CMK (cell line): Measurements from ENCODE around the gene RBM42.

Experiments used
- DNase-seq: peaks from one replicate; pipeline ENCODE4 v3.0.0-alpha.2; 2010; ENCODE audit warnings: low read depth

RBM42 gene

GRCh38 chr19:35620001-35620400 is 8.8 kb upstream of the RBM42 start:
- no peak for DNase-seq

DNA sequence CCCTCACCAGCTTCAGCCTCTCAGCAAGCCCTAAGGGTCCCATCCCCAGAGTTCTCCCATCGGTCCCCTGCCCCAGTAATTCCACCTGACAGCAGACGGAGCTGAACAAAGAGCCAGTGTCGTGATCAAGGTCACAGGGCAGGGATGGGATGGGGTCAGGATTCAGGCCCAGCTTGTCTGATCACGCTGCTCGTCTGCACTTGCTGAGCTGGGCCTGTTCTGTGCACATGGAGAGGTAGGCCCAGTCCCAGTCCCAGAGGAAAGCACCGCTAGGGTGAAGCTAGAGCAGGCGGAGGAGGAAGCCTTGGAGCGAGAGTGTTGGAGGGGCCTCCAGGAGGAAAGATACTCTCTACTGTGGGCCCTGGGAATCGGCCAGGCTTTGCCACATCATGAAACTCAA is 7.1 kb upstream of the RBM42 start:
- no peak for DNase-seq

DNA sequence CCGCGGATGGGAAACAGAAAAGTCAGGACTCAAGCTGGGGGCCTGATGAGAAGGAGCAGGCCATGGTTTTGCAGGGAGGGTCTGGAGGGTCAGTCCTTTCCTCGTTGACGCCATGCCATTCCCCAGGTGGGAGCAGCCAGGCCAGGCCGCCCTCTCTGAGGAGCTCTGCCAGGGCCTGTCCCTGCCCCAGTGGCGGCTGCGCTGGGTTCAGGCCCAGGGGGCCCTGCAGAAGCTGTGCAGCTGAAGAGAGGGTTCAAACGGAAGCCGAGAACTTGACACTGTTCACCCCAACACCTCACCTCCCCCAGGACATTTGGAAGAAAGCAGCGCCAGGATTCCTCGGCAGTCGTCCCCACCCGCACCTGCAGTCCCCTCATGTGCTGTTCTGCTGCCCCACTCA is 6.1 kb upstream of the RBM42 start:
- DNase-seq, result no peak

GRCh38 chr19:35623327-35624010 is 5.4 kb upstream of the RBM42 start:
- DNase-seq, result no peak

GRCh38 chr19:35628264-35628564 is 622 bp upstream of the RBM42 start:
- DNase-seq, result no peak

- no peak for DNase-seq
These were observed 447 bp downstream of the RBM42 start for GRCh38 chr19:35629332-35629633.

- DNase-seq, result no peak
These were observed 5.0 kb downstream of the RBM42 start for GRCh38 chr19:35633727-35634440.

- no peak for DNase-seq
These were observed 7.8 kb downstream of the RBM42 start for GRCh38 chr19:35636651-35637050.

DNA sequence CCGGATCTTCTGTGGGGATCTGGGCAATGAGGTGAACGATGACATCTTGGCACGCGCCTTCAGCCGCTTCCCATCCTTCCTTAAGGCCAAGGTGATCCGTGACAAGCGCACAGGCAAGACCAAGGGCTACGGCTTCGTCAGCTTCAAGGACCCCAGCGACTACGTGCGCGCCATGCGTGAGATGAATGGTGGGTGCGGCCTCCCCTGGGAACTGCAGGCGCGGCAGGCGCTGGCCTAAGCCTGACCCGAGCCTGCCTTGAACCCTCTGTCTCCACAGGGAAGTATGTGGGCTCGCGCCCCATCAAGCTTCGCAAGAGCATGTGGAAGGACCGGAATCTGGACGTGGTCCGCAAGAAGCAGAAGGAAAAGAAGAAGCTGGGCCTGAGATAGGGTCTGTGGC is 8.3 kb downstream of the RBM42 start:
- no peak for DNase-seq

DNA sequence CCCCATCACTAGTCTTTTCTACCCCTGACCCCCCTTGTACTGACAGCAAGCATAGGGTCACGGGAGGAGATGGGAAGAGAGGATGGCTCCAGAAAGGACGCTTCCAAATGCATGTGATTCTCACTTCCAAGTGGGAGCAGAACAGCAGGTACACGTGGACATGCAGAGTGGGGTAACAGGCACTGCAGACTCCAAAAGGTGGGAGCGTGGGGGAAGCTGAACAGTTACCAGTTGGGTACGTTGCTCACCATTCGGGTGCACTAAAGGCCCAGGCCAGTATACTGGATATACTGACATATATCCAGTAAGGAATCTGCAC is 10.4 kb downstream of the RBM42 start:
- no peak for DNase-seq

- DNase-seq, result no peak
These were observed 11.0 kb downstream of the RBM42 start for GRCh38 chr19:35639863-35640262.

DNA sequence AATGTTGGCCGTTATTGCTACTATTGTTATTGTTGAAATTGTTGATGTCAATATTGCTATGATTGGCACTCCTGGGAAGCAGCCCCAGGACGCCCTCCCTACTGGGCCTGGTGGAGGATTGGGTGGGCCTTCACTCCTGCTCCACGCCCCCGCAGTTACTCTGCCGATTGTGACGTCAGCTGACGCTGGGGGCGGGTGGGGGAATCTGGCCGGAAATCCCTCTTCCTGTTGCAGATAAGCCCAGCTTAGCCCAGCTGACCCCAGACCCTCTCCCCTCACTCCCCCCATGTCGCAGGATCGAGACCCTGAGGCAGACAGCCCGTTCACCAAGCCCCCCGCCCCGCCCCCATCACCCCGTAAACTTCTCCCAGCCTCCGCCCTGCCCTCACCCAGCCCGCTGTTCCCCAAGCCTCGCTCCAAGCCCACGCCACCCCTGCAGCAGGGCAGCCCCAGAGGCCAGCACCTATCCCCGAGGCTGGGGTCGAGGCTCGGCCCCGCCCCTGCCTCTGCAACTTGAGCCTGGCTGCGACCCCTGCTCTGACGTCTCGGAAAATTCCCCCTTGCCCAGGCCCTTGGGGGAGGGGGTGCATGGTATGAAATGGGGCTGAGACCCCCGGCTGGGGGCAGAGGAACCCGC is 12.8 kb downstream of the RBM42 start, which contains the start of gene ETV2:
TSS of gene ETV2 (plus strand) at position 231 of the 637 bp plus-strand sequence. CDS start 716 bp downstream, outside the sequence.
- peak; percentile 43 for DNase-seq

DNA sequence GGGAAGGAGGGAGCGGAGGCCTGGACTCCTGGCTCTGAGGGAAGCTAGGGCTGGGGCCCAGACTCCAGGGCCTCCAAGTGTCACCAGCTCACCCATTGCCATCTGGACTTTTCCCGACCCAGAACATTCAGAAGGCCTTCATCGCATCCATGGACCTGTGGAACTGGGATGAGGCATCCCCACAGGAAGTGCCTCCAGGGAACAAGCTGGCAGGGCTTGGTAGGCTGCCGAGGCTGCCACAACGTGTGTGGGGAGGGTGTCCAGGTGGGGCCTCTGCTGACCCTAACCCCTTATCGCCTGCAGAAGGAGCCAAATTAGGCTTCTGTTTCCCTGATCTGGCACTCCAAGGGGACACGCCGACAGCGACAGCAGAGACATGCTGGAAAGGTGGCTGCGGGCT is 13.5 kb downstream of the RBM42 start:
- no peak for DNase-seq

- no peak for DNase-seq
These were observed 14.0 kb downstream of the RBM42 start for GRCh38 chr19:35642798-35643254.

DNA sequence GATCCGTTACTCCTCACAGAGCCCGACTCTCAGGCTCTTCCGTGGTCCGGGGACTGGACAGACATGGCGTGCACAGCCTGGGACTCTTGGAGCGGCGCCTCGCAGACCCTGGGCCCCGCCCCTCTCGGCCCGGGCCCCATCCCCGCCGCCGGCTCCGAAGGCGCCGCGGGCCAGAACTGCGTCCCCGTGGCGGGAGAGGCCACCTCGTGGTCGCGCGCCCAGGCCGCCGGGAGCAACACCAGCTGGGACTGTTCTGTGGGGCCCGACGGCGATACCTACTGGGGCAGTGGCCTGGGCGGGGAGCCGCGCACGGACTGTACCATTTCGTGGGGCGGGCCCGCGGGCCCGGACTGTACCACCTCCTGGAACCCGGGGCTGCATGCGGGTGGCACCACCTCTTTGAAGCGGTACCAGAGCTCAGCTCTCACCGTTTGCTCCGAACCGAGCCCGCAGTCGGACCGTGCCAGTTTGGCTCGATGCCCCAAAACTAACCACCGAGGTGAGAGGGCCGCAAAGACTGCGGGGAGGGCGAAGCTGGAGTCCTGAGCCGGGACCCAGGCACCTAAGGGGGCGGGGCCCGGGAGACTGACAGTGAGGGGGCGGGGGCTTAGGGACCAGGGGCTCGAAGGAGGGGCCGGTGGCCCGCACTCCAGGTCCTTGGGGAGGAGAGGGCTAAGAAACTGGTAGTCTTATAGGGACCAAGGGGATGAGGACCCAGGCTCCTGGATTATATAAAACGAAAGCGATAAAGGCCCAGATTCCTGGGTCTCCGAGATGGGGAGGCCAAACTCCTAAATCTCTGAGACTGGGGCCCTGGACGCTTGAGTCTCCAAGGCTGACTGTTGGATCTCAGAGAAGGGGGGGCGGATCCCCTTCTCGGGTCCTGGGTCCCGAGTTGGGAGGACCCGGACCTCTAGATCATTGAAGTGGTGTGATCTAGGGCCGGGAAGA is 14.7 kb downstream of the RBM42 start:
- DNase-seq, result peak; percentile 76

DNA sequence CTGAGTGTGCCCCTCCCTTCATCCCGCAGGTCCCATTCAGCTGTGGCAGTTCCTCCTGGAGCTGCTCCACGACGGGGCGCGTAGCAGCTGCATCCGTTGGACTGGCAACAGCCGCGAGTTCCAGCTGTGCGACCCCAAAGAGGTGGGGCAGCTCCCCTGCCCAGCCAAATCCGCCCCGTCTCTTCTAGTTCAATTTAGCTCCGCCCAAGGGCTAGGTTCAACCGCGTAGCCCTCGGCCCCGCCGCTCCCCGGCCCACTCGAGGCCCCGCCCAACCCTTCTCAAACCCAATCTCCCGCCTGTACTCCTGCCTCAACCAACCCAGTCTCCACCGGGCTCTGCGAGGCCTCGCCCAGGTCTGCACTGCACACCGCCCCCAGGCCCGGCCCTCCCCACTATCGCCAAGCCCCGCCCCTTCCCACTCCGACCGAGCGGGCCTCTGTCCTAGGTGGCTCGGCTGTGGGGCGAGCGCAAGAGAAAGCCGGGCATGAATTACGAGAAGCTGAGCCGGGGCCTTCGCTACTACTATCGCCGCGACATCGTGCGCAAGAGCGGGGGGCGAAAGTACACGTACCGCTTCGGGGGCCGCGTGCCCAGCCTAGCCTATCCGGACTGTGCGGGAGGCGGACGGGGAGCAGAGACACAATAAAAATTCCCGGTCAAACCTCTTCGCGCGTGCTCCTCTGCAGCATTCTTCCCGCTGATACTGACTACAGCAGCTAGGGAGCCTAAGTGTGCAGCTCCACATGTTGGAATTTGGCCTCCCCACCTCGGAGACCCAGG is 15.6 kb downstream of the RBM42 start:
- peak; percentile 86 for DNase-seq

- peak; percentile 78 for DNase-seq
These were observed 16.3 kb downstream of the RBM42 start for GRCh38 chr19:35644987-35645679.

DNA sequence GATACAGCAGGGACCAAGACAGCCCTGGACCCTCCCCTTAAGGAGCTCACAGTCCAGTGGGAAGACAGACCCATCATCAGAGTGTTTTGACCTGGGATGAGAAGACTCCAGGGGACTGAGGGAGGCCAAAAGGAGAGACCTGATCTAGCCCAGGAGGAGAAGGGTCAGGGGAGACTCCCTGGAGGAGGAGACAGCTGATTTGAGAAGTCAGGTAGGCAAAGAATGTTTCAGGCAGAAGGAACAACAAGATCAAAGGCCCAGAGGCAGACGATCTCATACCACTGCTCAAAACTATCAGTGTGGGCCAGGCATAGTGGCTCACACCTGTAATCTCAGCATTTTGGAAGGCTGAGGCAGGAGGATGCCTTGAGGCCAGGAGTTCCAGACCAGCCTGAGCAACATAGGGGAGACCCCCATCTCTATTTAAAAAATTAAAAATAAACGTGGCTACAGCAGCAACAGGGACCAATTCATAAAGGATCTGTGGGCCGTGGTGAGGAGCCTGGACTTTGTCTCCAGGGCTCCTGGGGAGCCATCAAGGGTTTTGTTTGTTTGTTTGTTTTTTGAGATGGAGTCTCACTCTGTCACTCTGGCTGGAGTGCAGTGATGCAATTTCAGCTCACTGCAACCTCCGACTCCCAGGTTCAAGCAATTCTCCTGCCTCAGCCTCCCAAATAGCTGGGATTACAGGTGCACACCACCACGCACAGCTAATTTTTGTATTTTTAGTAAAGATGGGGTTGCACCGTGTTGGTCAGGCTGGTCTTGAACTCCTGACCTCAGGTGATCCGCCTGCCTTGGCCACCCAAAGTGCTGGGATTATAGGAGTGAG is 17.1 kb downstream of the RBM42 start:
- no peak for DNase-seq

- DNase-seq, result peak; percentile 88
These were observed 19.5 kb downstream of the RBM42 start, which contains the start of gene COX6B1 for GRCh38 chr19:35648017-35648961. Gene COX6B1 (plus strand): TSS chr19:35648323. CDS start chr19:35651244, 2,921 bp downstream.
